Measurements from ENCODE around the gene FSHR.
A peak's percentile ranks its signal among the peaks of the same experiment; 100 is the strongest.

FSHR gene

DNA sequence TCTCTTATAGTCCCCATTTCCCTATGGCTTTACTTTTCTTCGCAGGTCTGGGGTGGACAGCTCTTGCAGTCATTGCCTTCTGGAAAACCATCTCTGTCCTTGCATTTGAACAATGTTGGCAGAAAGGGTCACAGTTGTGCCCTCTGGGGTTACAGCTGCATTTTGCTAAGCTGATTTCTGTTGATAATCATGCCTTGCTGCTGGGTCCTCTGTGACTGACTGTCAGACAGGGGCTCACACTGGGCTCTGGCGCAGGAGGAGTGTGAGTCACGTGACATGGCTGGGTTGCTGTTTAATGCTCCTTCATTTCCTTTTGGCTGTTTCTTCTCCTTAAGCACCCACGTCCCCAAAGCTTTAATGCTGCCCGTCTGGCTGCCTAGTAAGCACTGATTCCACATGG lies 202.2 kb downstream of the FSHR start:
- DNase-seq: no peak

DNA sequence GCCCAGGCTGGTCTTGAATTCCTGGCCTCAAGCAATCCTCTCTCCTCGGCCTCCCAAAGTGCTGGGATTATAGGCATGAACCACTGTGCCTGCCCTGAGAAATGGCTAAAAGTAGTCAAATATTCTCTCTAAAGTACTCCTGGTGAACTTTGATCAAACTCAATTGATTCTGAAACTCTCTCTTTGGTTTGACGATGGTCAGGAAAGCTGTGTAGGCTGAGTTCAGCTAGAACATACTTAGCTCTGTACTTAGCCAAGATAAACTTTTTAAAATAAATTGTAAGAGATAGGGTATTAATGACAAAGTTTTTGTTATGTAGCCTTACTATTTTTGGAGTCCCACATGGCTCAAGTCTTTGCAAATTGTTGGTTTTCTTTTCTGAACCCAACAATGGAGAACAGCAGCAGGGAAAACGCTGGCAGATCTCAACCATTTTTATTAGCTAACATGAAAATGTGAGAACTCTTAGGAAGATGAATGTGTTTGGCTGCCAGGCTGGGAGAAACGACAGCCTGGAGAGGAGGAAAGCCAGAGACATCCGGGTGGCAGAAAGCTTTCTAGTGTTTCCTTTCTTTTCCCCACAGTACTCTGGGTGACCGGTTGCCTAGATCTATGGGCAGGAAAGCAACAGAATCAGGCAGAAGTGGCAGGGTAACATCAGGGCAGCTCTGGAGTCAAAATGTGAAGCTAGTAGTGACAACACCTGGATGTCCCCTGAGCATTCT lies 205.8 kb downstream of the FSHR start:
- no peak for DNase-seq

- DNase-seq: peak; percentile 56
These were observed 207.8 kb downstream of the FSHR start for GRCh38 chr2:48946449-48947048.

GRCh38 chr2:48944956-48945355 lies 209.4 kb downstream of the FSHR start:
- DNase-seq: no peak

GRCh38 chr2:48943436-48943835 lies 210.9 kb downstream of the FSHR start:
- no peak for DNase-seq

DNA sequence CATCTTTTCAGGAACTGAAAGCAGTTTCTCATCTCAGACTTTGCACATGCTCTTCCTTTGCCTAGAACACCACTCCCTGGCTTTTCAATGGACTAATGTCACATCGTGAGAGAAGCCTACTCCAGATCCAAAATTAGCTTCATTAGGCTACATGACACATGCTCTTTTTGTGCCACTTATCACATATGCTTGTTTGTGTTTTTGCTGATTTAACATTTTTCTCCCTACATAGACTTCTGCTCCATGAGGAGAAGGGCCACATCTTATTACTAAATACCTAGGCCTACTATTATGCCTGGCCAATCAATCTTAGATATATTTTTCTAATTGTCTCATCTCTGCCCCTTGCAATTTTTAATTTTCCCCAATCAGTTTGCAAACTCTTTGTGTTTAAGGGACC lies 212.4 kb downstream of the FSHR start:
- no peak for DNase-seq

DNA sequence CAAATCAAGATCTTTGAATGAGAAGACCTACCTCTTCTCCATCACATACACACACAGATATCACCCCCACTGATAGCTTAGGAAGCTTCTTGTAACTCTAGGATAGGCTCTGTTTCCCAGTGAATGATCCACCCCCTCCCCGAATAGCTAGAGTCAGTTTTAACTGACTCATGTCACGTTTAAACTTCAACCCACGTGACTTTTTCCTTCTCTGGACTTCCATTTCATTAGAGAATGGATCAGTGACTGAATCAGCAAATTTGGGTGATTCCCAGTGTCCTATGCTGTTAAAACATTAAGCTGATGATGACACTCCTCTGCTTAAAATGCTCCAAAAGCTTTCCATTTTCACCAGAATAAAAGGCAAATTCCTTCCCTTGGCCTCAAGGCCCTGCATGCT lies 212.9 kb downstream of the FSHR start:
- no peak for DNase-seq

- no peak for DNase-seq
These were observed 213.7 kb downstream of the FSHR start for GRCh38 chr2:48940606-48941005.

- DNase-seq: no peak
These were observed 215.1 kb downstream of the FSHR start for GRCh38 chr2:48939232-48939631.

DNA sequence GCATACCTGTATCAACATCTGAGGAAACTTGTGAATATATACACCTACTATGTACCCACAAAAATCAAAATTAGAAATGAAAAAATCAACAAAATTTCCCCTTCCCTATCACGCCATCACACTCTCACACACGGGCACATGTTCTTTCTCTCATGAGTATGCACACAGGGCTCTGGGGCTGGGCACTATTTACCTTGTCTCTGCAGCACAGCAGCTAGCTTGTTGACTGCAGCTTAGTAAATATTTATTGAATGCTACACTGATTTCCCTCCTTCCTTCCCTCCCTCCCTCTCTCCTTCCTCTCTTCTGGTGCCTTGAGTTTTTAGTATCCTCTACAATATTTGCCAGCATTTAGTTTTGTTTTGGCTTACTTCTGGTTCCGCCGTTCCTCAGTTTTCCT lies 216.1 kb downstream of the FSHR start:
- DNase-seq: no peak

DNA sequence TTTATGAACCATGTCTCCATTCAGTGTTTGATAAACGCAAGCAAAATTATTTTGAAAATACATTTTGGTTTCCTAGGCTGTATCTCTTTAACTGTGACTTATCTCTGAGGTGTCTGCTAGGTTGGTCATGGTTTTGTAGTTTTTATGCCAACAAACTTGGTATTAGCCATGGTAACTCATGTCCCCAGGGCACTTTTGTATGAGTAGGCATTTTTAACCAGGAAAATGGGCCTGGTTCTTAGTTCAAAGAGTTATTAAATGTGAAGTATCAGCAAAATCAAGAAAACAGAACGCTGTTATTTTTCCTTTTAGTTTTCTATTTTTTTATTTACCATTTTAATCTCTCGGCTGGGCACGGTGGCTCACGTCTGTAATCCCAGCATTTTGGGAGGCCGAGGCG lies 219.5 kb downstream of the FSHR start:
- no peak for DNase-seq

- DNase-seq: no peak
These were observed 220.4 kb downstream of the FSHR start for GRCh38 chr2:48933828-48934497.

GRCh38 chr2:48932667-48933066 lies 221.6 kb downstream of the FSHR start:
- DNase-seq: no peak

GRCh38 chr2:48929571-48930301 lies 224.6 kb downstream of the FSHR start:
- no peak for DNase-seq

DNA sequence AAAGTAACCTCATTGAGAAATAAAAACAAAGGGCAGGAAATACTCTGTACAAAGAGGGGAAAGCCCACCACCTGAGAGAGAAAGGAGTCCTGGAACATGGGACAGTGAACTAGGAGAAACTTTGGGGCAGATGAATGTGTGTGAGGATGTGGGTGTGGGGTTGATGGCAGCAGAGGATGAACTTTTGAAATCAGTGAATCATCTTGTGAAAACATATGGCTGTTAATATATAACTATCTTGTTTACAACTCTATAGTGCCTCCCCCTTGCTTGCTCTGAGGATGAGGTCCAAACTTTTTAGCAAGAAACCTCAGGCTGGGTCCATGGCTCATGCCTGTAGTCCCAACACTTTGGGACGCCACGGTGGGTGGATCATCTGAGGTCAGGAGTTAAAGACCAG lies 227.0 kb downstream of the FSHR start:
- no peak for DNase-seq

- no peak for DNase-seq
These were observed 238.4 kb downstream of the FSHR start for GRCh38 chr2:48915884-48916283.

DNA sequence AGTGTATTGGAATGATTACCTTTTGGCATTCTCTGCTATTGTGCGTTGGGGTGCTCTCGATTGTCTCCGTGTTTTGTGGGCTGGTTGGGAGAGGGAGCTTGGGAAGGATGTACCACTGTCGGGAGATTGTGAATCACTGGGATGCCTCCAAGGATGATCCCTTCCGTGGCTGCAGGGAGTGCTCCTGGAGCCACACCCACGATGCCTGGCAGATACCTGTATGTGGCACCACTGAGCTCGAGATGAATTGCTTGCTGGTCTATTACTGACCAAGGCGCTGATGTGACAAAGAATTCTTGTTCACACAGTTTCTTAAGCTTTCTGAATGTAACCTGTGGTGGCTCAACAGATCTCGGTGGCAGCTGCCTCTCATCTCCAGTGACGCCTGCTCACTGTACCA lies 239.1 kb downstream of the FSHR start:
- no peak for DNase-seq

GRCh38 chr2:48914477-48915089 lies 239.7 kb downstream of the FSHR start:
- no peak for DNase-seq

Measured in activated CD4-positive, alpha-beta T cell treated with anti-CD3 and anti-CD28 coated beads, Interleukin-2, amount 50 U/mL, for 16 hours (primary cell).